HCT116 (cell line): Measurements from ENCODE around the gene CFAP300. TPM values are rescaled to one million over a fixed set of nuclear protein-coding genes. Genes with fewer than 3 reads are reported as not detected.
A peak's percentile ranks its signal among the peaks of the same experiment; 100 is the strongest.

Source experiments
- ATAC-seq: fragments of 200-7000 bp; cut with Tn5 transposase; 2 replicates; pipeline ENCODE4 v1.9.1; 2020; ENCODE audit warnings: mild to moderate bottlenecking, moderate library complexity
- BruUV-seq: library from RNA; stranded (reverse); fragments of 400-500 nt; replicated peaks from 2 replicates; lab custom pipeline; 2021; lab: Mats Ljungman, UMichigan
- CTCF ChIA-PET: fragments of 300-600 bp; sonication (Branson Sonifier 250); formaldehyde crosslinking; loops from one replicate; lab custom pipeline; 2021; ENCODE audit warnings: antibody characterized with exemption; lab: Charles Lee
- POLR2A ChIA-PET: fragments of 300-600, 350-600 bp; sonication (Branson Sonifier 250); formaldehyde crosslinking; loops from one replicate; lab custom pipeline; 2021; ENCODE audit warnings: antibody characterized with exemption; lab: Charles Lee
- RAD21 ChIA-PET, 2 experiments: fragments of 300-600 bp; sonication (Branson Sonifier 250); formaldehyde crosslinking; loops; one replicate each; lab custom pipeline; 2023; ENCODE audit warnings: low total read pairs in 2 of 2; ENCODE audit not compliant: uncharacterized antibody in 2 of 2, unreplicated experiment in 2 of 2, low non-redundant PET in 1 of 2; lab: Charles Lee
- DNase-seq: peaks from one replicate; pipeline ENCODE4 v3.0.0-alpha.2; 2010; ENCODE audit warnings: low read depth, low spot score
- H2AFZ ChIP-seq: fragments of 200-600 bp; shearing (Covaris generic), sonication (generic); 2 replicates; pipeline ENCODE4 v1.6.1; 2017; ENCODE audit warnings: low read depth, mixed run types, mixed read lengths, antibody characterized with exemption, low read length; ENCODE audit not compliant: poor library complexity, severe bottlenecking
- H3K27ac ChIP-seq: 2 replicates; pipeline ENCODE4 v1.5.1; 2012; ENCODE audit warnings: low read depth, low read length
- H3K27me3 ChIP-seq: fragments of 200-600 bp; sonication (generic); 2 replicates; pipeline ENCODE4 v1.6.1; 2016; ENCODE audit warnings: mixed run types, low read length, mixed read lengths; ENCODE audit not compliant: insufficient read depth
- H3K36me3 ChIP-seq, 2 experiments: fragments of 200-500 bp in 1 of 2; fragments of 200-600 bp in 1 of 2; sonication (Bioruptor generic) in 1 of 2; sonication (generic) in 1 of 2; 2 replicates each; pipeline versions ENCODE4 v1.5.1 to v1.6.1; 2014 to 2016; ENCODE audit warnings: low read length in 2 of 2, inconsistent platforms in 1 of 2, mixed read lengths in 1 of 2, mixed run types in 1 of 2; ENCODE audit not compliant: insufficient read depth in 2 of 2, control insufficient read depth in 1 of 2
- H3K4me1 ChIP-seq, 2 experiments: fragments of 200-600 bp in 1 of 2; sonication (generic) in 1 of 2; 2 replicates each; pipeline versions ENCODE4 v1.5.1 to v1.6.1; 2012 to 2017; ENCODE audit warnings: low read length in 2 of 2, inconsistent platforms in 1 of 2, mild to moderate bottlenecking in 1 of 2, mixed read lengths in 1 of 2, mixed run types in 1 of 2, moderate library complexity in 1 of 2; ENCODE audit not compliant: insufficient read depth in 2 of 2, control insufficient read depth in 1 of 2
- H3K4me2 ChIP-seq: fragments of 200-600 bp; sonication (generic); 2 replicates; pipeline ENCODE4 v1.6.1; 2017; ENCODE audit warnings: mixed run types, low read length, mixed read lengths
- H3K4me3 ChIP-seq, 2 experiments: fragments of 200-600 bp in 1 of 2; sonication (generic) in 1 of 2; replicated peaks in 1 of 2; 2 replicates each; pipeline ENCODE4 v1.5.1; 2011 to 2016; ENCODE audit warnings: low read length in 2 of 2, control low read depth in 1 of 2, low read depth in 1 of 2, mild to moderate bottlenecking in 1 of 2, mixed read lengths in 1 of 2, mixed run types in 1 of 2
- H3K79me2 ChIP-seq: fragments of 200-600 bp; sonication (generic); 2 replicates; pipeline ENCODE4 v1.6.1; 2017; ENCODE audit warnings: mild to moderate bottlenecking, mixed run types, low read length, moderate library complexity, mixed read lengths; ENCODE audit not compliant: insufficient read depth
- H3K9ac ChIP-seq: fragments of 200-600 bp; sonication (generic); 2 replicates; pipeline ENCODE4 v1.6.1; 2016; ENCODE audit warnings: low read length, mixed read lengths
- H3K9me2 ChIP-seq: fragments of 200-600 bp; sonication (generic), shearing (Covaris generic); 2 replicates; pipeline ENCODE4 v1.6.1; 2017; ENCODE audit warnings: mixed run types, mild to moderate bottlenecking, moderate library complexity; ENCODE audit not compliant: insufficient read depth
- H3K9me3 ChIP-seq, 2 experiments: fragments of 200-500 bp in 1 of 2; fragments of 200-600 bp in 1 of 2; sonication (Bioruptor generic) in 1 of 2; sonication (generic) in 1 of 2; 2 replicates each; pipeline ENCODE4 v1.6.1; 2014 to 2017; ENCODE audit warnings: low read length in 2 of 2, mixed read lengths in 2 of 2, inconsistent platforms in 1 of 2, low read depth in 1 of 2, mild to moderate bottlenecking in 1 of 2, mixed run types in 1 of 2, moderate library complexity in 1 of 2; ENCODE audit not compliant: control insufficient read depth in 1 of 2, insufficient read depth in 1 of 2
- H4K20me1 ChIP-seq: fragments of 200-600 bp; sonication (generic), shearing (Covaris generic); 2 replicates; pipeline ENCODE4 v1.6.1; 2017; ENCODE audit warnings: mixed run types, mild to moderate bottlenecking, moderate library complexity; ENCODE audit not compliant: insufficient read depth
- CBX3 ChIP-seq: IDR thresholded peaks from 2 replicates; pipeline ENCODE4 v1.6.1; 2012; ENCODE audit warnings: low read depth
- CEBPB ChIP-seq: IDR thresholded peaks from 2 replicates; pipeline ENCODE4 v1.6.1; 2012; ENCODE audit warnings: low read depth
- EGR1 ChIP-seq: IDR thresholded peaks from 2 replicates; pipeline ENCODE4 v1.6.1; 2012; ENCODE audit warnings: low read depth
- EZH2 ChIP-seq: fragments of 200-600 bp; sonication (generic); IDR thresholded peaks from 2 replicates; pipeline ENCODE4 v1.6.1; 2017; ENCODE audit warnings: antibody characterized with exemption, mixed run types
- EZH2phosphoT487 ChIP-seq: fragments of 200-600 bp; IDR thresholded peaks from 2 replicates; pipeline ENCODE4 v1.6.1; 2018; ENCODE audit warnings: antibody characterized with exemption, borderline replicate concordance
- FOSL1 ChIP-seq: IDR thresholded peaks from 2 replicates; pipeline ENCODE4 v1.6.1; 2012; ENCODE audit warnings: low read depth
- JUND ChIP-seq: IDR thresholded peaks from 2 replicates; pipeline ENCODE4 v1.6.1; 2012
- POLR2AphosphoS5 ChIP-seq: IDR thresholded peaks from 2 replicates; pipeline ENCODE4 v1.6.1; 2011; ENCODE audit warnings: mild to moderate bottlenecking, low read depth, low read length, moderate library complexity
- RAD21 ChIP-seq: IDR thresholded peaks from 2 replicates; pipeline ENCODE4 v1.6.1; 2012; ENCODE audit warnings: low read depth, mild to moderate bottlenecking
- SIN3A ChIP-seq: IDR thresholded peaks from 2 replicates; pipeline ENCODE4 v1.6.1; 2012; ENCODE audit warnings: low read depth
- SP1 ChIP-seq: IDR thresholded peaks from 2 replicates; pipeline ENCODE4 v1.6.1; 2012; ENCODE audit warnings: low read depth
- SRF ChIP-seq: IDR thresholded peaks from 2 replicates; pipeline ENCODE4 v1.6.1; 2012; ENCODE audit warnings: low read depth
- ZFX ChIP-seq: fragments of 450-650 bp; IDR thresholded peaks from 2 replicates; pipeline ENCODE4 v1.6.1; 2017
- intact Hi-C: fragments of 100-400 bp; cut with micrococcal nuclease; formaldehyde crosslinking; loops from 2 replicates; pipeline ENCODE4 v1.10.0; 2022
- total RNA-seq: library from RNA; stranded (reverse); gene quantifications from one replicate; pipeline ENCODE4 v1.2.1, GENCODE V29; 2021; ENCODE audit not compliant: unreplicated experiment
- TF ChIP-seq, protein P1 (sequence below): IDR thresholded peaks from 2 replicates; pipeline ENCODE4 v1.6.1; 2012; ENCODE audit warnings: low read depth
- TF ChIP-seq, protein P2 (sequence below), 3 experiments: fragments of 200-600 bp in 1 of 3; sonication (generic) in 1 of 3; IDR thresholded peaks in 2 of 3; conservative IDR thresholded peaks in 1 of 3; 2 replicates each; pipeline ENCODE4 v1.5.1; 2012 to 2017; ENCODE audit warnings: low read depth in 2 of 3, low read length in 2 of 3, antibody characterized with exemption in 1 of 3, borderline replicate concordance in 1 of 3, control low read depth in 1 of 3, mild to moderate bottlenecking in 1 of 3, mixed read lengths in 1 of 3, mixed run types in 1 of 3, moderate library complexity in 1 of 3; ENCODE audit not compliant: insufficient read depth in 1 of 3
- TF ChIP-seq, protein P3 (sequence below): IDR thresholded peaks from 2 replicates; pipeline ENCODE4 v1.6.1; 2011; ENCODE audit warnings: mild to moderate bottlenecking, low read length, moderate library complexity; ENCODE audit not compliant: insufficient replicate concordance; ENCODE audit errors: extremely low read depth
- TF ChIP-seq, protein P4 (sequence below): IDR thresholded peaks from 2 replicates; pipeline ENCODE4 v1.6.1; 2012

The CFAP300 gene
- total RNA-seq, 1 experiment from 2014 or later, result not detected

DNA sequence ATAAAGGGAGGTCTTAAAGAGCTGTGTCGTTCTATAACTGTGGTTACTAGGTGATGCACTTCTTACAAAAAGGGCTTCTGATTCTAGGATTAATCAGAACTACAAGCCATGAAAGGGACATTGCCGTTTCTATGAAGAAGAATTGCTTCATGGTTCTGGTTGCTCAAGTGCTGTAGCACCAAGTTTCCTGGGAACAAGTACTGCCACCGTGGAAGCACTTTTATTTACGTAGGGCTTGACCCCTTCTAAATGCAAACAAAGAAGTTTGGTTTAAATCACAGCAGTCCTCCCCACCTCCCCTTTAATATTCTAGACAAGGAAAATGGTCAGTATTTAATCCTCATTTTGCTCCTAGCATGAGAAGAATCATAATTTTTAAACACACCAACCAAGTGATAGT, 72.8 kb downstream of the CFAP300 start:
- no peak overlapping the region for H2AFZ ChIP-seq
- H4K20me1 ChIP-seq, result no peaks in the 10 kb centered on the region
- H3K9ac ChIP-seq, result peak overlapping the region; percentile 11; the same call in 1 of the 2 replicates
- BruUV-seq, result no TSS peak
- H3K27me3 ChIP-seq, result no peaks in the 10 kb centered on the region
- H3K4me2 ChIP-seq, result peak overlapping the region; percentile 64
- DNase-seq, result no peak
- H3K9me3 ChIP-seq, result no peaks in the 10 kb centered on the region
- RAD21 ChIA-PET, result no interaction called here
- peaks cover 72 to 74% of the 10 kb centered on the region in 2 experiments for H3K4me1 ChIP-seq
- peak overlapping the region; percentile 36 for H3K27ac ChIP-seq
- CTCF ChIA-PET, result no interaction called here
- H3K36me3 ChIP-seq, result peaks cover 0 to 13% of the 10 kb centered on the region in 2 experiments; a peak in 1 of 4 replicates
- H3K4me3 ChIP-seq, result peak overlapping the region in 1 of 2 experiments; percentile 3; a peak in 1 of 4 replicates
- TF ChIP-seq SIN3A (no peak), EGR1 (no peak), CBX3 (no peak), EZH2 (no peak), JUND (no peak), SRF (no peak), CEBPB (no peak; the same call in 1 of the 2 replicates), EZH2phosphoT487 (no peak), ZFX (no peak), POLR2AphosphoS5 (no peak), FOSL1 (no peak), RAD21 (no peak), SP1 (no peak)
- TF ChIP-seq, protein P1, sequence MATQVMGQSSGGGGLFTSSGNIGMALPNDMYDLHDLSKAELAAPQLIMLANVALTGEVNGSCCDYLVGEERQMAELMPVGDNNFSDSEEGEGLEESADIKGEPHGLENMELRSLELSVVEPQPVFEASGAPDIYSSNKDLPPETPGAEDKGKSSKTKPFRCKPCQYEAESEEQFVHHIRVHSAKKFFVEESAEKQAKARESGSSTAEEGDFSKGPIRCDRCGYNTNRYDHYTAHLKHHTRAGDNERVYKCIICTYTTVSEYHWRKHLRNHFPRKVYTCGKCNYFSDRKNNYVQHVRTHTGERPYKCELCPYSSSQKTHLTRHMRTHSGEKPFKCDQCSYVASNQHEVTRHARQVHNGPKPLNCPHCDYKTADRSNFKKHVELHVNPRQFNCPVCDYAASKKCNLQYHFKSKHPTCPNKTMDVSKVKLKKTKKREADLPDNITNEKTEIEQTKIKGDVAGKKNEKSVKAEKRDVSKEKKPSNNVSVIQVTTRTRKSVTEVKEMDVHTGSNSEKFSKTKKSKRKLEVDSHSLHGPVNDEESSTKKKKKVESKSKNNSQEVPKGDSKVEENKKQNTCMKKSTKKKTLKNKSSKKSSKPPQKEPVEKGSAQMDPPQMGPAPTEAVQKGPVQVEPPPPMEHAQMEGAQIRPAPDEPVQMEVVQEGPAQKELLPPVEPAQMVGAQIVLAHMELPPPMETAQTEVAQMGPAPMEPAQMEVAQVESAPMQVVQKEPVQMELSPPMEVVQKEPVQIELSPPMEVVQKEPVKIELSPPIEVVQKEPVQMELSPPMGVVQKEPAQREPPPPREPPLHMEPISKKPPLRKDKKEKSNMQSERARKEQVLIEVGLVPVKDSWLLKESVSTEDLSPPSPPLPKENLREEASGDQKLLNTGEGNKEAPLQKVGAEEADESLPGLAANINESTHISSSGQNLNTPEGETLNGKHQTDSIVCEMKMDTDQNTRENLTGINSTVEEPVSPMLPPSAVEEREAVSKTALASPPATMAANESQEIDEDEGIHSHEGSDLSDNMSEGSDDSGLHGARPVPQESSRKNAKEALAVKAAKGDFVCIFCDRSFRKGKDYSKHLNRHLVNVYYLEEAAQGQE, result no peak
- TF ChIP-seq, protein P2, sequence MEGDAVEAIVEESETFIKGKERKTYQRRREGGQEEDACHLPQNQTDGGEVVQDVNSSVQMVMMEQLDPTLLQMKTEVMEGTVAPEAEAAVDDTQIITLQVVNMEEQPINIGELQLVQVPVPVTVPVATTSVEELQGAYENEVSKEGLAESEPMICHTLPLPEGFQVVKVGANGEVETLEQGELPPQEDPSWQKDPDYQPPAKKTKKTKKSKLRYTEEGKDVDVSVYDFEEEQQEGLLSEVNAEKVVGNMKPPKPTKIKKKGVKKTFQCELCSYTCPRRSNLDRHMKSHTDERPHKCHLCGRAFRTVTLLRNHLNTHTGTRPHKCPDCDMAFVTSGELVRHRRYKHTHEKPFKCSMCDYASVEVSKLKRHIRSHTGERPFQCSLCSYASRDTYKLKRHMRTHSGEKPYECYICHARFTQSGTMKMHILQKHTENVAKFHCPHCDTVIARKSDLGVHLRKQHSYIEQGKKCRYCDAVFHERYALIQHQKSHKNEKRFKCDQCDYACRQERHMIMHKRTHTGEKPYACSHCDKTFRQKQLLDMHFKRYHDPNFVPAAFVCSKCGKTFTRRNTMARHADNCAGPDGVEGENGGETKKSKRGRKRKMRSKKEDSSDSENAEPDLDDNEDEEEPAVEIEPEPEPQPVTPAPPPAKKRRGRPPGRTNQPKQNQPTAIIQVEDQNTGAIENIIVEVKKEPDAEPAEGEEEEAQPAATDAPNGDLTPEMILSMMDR (IDR thresholded peaks at IDR 0.05 in 2 of 3, conservative IDR thresholded peaks at IDR 0.05 in 1 of 3; ENCODE audit: borderline replicate concordance in 1 of 3, insufficient read depth in 1 of 3, low read depth in 2 of 3, low read length in 2 of 3), result no peak
- TF ChIP-seq, protein P3, sequence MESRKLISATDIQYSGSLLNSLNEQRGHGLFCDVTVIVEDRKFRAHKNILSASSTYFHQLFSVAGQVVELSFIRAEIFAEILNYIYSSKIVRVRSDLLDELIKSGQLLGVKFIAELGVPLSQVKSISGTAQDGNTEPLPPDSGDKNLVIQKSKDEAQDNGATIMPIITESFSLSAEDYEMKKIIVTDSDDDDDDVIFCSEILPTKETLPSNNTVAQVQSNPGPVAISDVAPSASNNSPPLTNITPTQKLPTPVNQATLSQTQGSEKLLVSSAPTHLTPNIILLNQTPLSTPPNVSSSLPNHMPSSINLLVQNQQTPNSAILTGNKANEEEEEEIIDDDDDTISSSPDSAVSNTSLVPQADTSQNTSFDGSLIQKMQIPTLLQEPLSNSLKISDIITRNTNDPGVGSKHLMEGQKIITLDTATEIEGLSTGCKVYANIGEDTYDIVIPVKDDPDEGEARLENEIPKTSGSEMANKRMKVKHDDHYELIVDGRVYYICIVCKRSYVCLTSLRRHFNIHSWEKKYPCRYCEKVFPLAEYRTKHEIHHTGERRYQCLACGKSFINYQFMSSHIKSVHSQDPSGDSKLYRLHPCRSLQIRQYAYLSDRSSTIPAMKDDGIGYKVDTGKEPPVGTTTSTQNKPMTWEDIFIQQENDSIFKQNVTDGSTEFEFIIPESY, result no peak
- TF ChIP-seq, protein P4, sequence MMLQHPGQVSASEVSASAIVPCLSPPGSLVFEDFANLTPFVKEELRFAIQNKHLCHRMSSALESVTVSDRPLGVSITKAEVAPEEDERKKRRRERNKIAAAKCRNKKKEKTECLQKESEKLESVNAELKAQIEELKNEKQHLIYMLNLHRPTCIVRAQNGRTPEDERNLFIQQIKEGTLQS, result no peak
- TF ChIP-seq, all 23 proteins: peak for 0
- H3K9me2 ChIP-seq, result no peaks in the 10 kb centered on the region
- intact Hi-C loops, result no loop called here
- ATAC-seq, result peak; percentile 35
- peaks cover 100% of the 10 kb centered on the region for H3K79me2 ChIP-seq
- POLR2A ChIA-PET, result interaction anchor here (1.0 kb wide), 1 partner anchor 18 kb away, joined by 4 read pairs; no protein-coding TSS in a partner anchor
